ENCODE results near the gene ASIC2. TPM values are rescaled to one million over a fixed set of nuclear protein-coding genes. Genes with fewer than 3 reads are reported as not detected.

ASIC2 gene
- total RNA-seq, 4 donors from 2014 or later = 0.80 to 1.8 (median 1.4) TPM; not detected in 1

DNA sequence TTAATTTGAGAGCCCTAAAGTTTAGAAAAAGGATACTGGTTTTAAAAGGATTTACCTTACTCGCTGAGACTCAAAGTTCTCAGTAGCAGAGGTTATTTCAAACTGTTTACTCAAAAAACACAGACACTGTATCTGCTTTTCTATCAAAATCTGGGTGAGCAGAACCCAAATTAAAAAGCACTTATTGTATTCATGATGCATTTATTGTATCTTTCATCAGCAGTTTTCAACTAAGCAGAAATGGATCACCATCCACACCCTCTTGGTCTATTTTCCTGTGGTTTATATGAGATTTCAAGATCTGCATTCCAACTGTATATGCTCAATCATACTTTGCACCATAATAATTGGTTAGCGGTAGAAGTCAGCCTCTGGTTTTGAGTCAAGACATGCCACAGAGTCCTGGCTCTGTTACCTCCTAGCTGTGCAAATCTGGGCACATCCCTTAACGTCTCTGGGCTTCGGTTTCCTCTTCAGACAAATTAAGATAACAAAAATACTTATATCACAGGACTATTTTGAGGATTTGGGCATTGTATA, 109.5 kb downstream of the ASIC2 start:
- Histone ChIP-seq H3K36me3 (no peaks in the 10 kb centered on the region), H3K27ac (no peak overlapping the region), H3K27me3 (no peaks in the 10 kb centered on the region), H3K9me3 (no peaks in the 10 kb centered on the region), H3K4me1 (no peaks in the 10 kb centered on the region), H3K4me3 (no peak overlapping the region)
- TF ChIP-seq POLR2A (IDR thresholded peaks at IDR 0.05) = no peak
- DNase-seq = no peak

DNA sequence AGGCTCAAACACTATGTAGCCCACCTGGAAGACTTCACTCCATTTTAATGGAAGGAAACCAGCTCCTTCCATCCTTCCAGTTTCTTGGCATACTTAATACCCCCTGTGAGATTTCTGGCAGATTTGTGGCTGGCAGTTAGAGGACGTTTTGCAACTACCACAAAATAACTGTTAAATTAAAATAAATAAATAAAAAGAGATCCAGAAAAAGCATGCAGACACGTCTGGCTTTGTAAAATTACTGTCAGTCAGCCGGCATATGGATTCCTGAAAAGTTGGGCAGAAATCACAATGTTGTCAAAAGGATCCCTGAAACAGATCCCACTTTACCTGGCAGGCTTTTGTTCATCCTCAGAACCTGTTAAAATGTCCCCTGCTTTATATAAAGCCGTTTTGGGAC, 113.9 kb downstream of the ASIC2 start:
- H3K36me3 ChIP-seq = no peaks in the 10 kb centered on the region
- no peak overlapping the region for H3K27ac ChIP-seq
- H3K4me3 ChIP-seq = no peak overlapping the region
- no peaks in the 10 kb centered on the region for H3K9me3 ChIP-seq
- no peaks in the 10 kb centered on the region for H3K27me3 ChIP-seq
- no peaks in the 10 kb centered on the region for H3K4me1 ChIP-seq
- TF ChIP-seq, protein P1, sequence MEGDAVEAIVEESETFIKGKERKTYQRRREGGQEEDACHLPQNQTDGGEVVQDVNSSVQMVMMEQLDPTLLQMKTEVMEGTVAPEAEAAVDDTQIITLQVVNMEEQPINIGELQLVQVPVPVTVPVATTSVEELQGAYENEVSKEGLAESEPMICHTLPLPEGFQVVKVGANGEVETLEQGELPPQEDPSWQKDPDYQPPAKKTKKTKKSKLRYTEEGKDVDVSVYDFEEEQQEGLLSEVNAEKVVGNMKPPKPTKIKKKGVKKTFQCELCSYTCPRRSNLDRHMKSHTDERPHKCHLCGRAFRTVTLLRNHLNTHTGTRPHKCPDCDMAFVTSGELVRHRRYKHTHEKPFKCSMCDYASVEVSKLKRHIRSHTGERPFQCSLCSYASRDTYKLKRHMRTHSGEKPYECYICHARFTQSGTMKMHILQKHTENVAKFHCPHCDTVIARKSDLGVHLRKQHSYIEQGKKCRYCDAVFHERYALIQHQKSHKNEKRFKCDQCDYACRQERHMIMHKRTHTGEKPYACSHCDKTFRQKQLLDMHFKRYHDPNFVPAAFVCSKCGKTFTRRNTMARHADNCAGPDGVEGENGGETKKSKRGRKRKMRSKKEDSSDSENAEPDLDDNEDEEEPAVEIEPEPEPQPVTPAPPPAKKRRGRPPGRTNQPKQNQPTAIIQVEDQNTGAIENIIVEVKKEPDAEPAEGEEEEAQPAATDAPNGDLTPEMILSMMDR (IDR thresholded peaks at IDR 0.05) = no peak
- TF ChIP-seq POLR2A (IDR thresholded peaks at IDR 0.05) = no peak
- DNase-seq = no peak

DNA sequence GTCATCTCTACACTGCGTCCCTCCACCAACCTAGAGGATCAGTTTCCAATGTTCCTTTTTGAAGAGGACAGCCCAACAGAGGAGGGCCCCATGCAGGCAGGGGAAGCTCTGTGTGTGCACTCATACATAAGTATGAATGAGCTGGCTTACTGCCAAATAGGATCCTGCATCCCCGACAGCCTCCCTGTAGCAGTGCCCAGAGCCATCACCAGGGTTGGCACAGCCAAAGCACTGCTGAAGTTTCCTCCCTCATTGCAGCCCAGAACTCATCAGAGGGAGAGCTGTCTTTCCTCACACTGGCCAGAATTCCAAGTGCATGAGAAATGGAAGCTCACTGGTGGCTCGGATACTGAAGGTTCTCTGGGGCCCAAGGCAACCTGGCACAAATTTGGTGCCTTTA, 114.4 kb downstream of the ASIC2 start:
- TF ChIP-seq, protein P1 (IDR thresholded peaks at IDR 0.05) = no peak
- no peak for TF ChIP-seq POLR2A (IDR thresholded peaks at IDR 0.05)

DNA sequence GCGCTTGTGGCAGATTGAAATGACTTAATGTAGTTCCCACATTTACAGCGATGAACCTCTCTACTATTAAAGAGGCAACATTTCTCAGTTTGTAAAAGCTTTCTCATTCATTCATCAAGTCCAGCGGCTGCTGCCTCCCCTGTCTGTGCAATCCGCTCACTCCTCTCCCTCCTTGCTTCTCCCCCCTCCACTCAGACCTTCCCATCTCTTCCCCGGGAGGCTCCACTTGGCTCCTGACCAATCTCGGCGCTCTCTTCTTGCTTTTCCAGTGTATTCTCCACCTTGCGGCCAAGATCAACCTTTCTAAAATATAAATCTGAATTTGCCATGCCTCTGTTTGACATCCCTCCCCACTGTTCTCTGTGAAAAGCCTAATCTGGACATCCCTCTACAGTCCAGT, 117.5 kb downstream of the ASIC2 start:
- TF ChIP-seq POLR2A (IDR thresholded peaks at IDR 0.05) = no peak
- TF ChIP-seq, protein P1 (IDR thresholded peaks at IDR 0.05) = no peak
- H3K27me3 ChIP-seq = no peaks in the 10 kb centered on the region
- no peaks in the 10 kb centered on the region for H3K9me3 ChIP-seq
- H3K4me3 ChIP-seq = no peak overlapping the region
- no peaks in the 10 kb centered on the region for H3K4me1 ChIP-seq
- H3K27ac ChIP-seq = no peak overlapping the region
- H3K36me3 ChIP-seq = no peaks in the 10 kb centered on the region
- DNase-seq = no peak

More for the DNA sequence above, 114.4 kb downstream of the ASIC2 start:
- no peak for DNase-seq
- Histone ChIP-seq H3K27me3 (no peaks in the 10 kb centered on the region), H3K4me3 (no peak overlapping the region), H3K9me3 (no peaks in the 10 kb centered on the region), H3K27ac (no peak overlapping the region), H3K36me3 (no peaks in the 10 kb centered on the region), H3K4me1 (no peaks in the 10 kb centered on the region)

DNA sequence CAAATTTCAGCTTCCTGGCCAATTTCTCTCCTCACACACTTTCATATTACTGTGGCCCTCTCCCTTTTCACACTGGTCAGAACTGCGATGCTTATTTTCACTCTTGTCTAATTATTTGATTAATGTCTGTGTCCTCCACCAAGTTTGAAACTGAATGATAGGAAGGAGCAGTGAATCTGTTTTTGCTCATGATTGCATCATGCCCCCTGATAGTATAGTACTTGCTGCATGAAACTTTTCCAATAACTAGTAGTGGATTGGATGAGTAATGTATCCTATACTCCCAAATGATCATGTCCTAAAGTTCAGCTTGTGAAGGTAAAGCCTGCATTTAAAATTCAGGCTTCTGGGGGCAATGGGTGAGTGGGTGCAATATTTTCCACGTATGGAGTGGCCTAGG, 121.2 kb downstream of the ASIC2 start:
- H3K9me3 ChIP-seq = no peaks in the 10 kb centered on the region
- TF ChIP-seq, protein P1 (IDR thresholded peaks at IDR 0.05) = no peak
- TF ChIP-seq POLR2A (IDR thresholded peaks at IDR 0.05) = no peak
- no peak overlapping the region for H3K27ac ChIP-seq
- no peaks in the 10 kb centered on the region for H3K27me3 ChIP-seq
- H3K36me3 ChIP-seq = no peaks in the 10 kb centered on the region
- no peak for DNase-seq
- no peaks in the 10 kb centered on the region for H3K4me1 ChIP-seq
- no peak overlapping the region for H3K4me3 ChIP-seq

DNA sequence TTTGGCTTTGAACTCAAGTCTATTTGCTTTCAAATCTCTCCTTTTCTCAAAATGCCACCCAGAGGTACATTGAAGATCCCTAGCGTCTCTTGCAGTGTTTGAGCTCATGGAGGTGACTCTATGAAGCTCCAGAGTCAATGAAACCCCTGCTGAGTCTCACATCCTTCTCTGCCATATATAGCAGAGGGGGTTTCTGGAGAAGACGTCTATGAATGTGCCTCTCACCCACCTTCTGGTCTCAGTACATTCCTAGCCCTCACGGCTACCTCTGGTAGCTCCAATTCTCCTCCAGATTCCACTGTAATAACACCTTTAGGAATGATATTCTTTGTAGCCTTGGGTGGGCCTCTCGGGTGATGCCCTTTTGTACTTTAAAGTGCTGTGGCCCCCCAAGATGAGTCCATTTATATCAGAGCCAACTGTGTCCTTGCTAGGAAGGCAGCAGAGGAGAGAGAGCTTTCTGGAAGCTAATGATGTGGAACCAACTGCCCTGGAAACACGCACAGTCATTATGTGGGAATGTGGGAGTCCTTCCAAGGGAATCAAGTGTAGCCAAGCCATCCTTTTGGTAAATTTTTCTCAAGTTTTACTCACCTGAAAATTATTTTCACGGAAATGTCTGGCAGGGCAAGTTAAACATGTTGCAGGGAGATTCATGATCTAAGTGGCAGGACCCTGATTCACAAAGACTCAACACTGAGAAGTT, 123.4 kb downstream of the ASIC2 start:
- no peak overlapping the region for H3K27ac ChIP-seq
- H3K36me3 ChIP-seq = no peaks in the 10 kb centered on the region
- no peaks in the 10 kb centered on the region for H3K4me1 ChIP-seq
- H3K27me3 ChIP-seq = no peaks in the 10 kb centered on the region
- no peaks in the 10 kb centered on the region for H3K9me3 ChIP-seq
- no peak overlapping the region for H3K4me3 ChIP-seq
- TF ChIP-seq, protein P1 (IDR thresholded peaks at IDR 0.05) = no peak
- no peak for TF ChIP-seq POLR2A (IDR thresholded peaks at IDR 0.05)
- no peak for DNase-seq
